HEK293T (cell line): Measurements from ENCODE around the gene RNASEH1.

Experiments
- ELF4 ChIP-seq: fragments of 450-650 bp; IDR thresholded peaks from 2 replicates; pipeline ENCODE4 v1.6.1; 2017; ENCODE audit warnings: antibody characterized with exemption
- HDGF ChIP-seq: fragments of 450-650 bp; IDR thresholded peaks from 2 replicates; pipeline ENCODE4 v1.6.1; 2017; ENCODE audit warnings: antibody characterized with exemption, borderline replicate concordance
- SP1 ChIP-seq: fragments of 450-650 bp; IDR thresholded peaks from 2 replicates; pipeline ENCODE4 v1.6.1; 2017

DNA sequence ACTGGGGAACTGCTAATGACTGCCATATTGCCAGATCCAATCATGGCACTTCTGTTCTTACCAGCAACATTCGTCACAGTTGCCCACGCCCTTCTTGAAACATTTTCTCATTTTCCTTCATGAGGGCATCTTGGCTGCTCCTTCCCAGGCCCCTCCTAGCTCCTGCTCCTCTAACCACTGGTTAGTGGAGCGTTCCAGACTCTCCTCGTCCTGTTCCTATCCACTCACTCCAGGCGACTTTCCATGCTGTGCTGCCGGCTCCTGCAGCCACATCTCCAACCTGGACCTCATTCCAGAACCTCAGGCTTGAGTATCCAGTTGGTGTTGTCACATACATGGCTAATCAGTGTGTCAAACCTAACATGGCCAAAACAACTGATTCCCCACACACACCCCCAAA is 37.5 kb downstream of the RNASEH1 start:
- TF ChIP-seq SP1 (no peak), HDGF (no peak), ELF4 (no peak)
